HG03439 (cell line): ENCODE measurements around the gene TMEM126B.
"Not testable (repeated sequence)": the region's sequence is repeated elsewhere in the genome, so short reads cannot be mapped to it uniquely, and the experiment has no call there.

Experiments
- ATAC-seq: cut with Tn5 transposase; IDR thresholded peaks from one replicate; pipeline ENCODE4 v1.9.1; 2021; ENCODE audit warnings: mild to moderate bottlenecking, moderate library complexity; ENCODE audit not compliant: unreplicated experiment

TMEM126B gene

GRCh38 chr11:85647078-85647477, 18.7 kb downstream of the TMEM126B start:
- ATAC-seq: peak; percentile 6

DNA sequence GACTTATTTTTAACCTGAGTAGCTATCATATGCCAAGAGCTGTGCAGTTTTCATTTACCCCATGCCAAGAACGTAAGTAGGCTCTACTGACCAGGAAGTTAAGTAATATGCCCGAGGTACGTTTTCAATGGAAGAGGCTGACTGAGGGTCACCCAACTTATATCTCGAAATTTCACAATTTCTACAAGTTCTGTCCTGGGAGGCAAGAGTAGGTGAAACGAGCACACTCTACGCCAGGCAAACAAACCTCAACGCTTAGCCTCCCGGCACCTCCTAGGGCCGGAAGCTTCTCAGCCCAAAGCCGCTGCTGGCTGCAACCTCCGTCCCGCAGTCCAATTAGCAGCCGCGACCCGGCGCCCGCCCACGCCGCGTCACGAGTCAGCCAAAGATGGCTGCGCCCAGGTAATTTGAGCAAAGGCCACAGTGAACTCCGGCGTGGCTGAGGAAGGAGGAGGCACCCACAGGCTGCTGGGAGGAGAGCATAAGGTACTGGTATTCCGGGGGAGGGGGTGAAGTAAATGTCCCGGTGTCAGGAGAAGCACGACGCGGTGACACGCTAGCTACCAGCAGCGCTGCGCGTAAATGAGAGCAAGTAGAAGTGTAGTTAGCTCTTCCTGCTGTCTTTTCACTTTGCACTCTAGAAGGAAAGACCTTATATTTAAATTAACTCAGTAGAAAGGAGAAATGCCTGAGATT, 19.4 kb downstream of the TMEM126B start, which contains the start of gene TMEM126A:
TSS of gene TMEM126A (plus strand) at position 364 of the 696 bp plus-strand sequence. CDS start 2,289 bp downstream, outside the sequence.
- ATAC-seq: peak; percentile 99

GRCh38 chr11:85651118-85651517, 22.7 kb downstream of the TMEM126B start:
- ATAC-seq: no peak

DNA sequence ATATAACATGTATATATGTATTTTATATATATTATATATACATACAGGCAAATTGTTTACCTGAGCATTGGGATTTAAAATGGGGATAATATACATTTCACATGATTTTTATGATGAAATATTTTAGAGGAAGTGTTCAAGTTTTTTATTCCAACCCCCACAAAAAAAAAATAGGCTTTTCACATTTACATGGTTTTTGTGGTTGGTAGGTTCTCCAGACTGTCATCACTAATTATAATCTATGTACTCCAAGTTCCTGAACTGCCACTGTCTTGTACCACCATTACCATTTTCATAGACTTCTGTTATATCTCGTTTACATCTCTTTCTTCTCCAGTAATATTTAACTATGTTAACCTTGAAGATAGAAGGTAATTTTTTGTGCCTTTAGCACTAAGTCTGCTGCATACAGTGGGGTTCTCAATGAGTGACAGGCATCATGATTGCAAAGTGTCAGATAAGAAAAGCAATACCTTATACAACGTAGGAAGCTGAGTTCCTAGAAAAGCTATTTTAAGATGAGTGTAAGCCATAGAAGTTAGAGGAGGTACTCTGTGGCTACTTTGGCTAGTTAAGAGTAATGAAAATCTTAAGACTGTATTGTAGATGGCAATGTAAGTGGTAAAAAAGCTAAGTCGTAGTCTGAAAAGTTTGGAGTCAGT, 24.5 kb downstream of the TMEM126B start:
- ATAC-seq: no peak

DNA sequence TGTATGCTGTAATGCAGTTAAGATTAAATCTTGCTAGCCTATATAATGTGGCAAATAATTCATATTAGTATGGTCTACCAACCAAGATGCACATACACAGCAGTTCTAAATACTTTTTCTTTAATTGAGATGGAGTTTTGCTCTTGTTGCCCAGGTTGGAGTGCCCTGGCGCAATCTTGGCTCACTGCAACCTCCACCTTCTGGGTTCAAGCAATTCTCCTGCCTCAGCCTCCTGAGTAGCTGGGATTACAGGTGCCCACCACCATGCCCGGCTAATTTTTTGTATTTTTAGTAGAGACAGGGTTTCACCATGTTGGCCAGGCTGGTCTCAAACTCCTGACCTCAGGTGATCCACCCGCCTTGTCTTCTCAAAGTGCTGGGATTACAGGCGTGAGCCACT, 25.9 kb downstream of the TMEM126B start:
- not testable (repeated sequence) for ATAC-seq

DNA sequence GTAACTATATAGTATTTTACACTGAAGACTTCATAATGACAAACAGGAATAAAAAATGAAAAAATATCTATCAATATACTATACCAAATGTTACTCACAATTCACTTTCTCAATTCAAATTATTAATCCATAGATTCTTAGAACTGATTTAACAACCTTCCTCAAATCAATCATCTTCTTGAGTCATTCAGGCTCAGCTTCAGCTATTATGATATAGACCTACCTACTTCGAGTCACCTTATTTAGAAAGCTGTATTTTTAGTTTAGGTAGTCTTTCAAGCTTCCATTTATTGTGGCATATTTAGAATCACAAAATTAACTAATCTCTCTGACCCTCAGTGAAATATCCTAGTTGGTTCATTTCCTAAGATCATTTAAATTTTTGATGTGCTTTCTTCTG, 28.4 kb downstream of the TMEM126B start:
- no peak for ATAC-seq

DNA sequence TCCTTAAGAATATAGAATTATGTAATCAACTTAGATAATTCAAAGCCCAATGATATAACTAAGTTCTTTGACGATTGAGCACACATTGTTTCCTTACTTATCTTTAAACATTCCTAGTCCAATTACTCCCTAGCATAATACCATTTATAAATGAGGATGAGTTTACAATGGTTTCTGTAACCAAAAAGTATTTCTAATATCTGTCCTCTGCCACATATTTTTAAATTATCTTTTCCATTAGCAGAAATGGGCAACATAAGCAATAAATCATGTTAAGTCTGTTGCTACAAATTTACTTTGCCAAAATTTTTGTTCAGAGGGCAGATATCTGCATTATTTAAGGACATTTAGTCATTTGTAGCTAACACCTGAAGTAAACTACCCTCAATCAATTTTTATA, 29.8 kb downstream of the TMEM126B start:
- ATAC-seq: no peak

DNA sequence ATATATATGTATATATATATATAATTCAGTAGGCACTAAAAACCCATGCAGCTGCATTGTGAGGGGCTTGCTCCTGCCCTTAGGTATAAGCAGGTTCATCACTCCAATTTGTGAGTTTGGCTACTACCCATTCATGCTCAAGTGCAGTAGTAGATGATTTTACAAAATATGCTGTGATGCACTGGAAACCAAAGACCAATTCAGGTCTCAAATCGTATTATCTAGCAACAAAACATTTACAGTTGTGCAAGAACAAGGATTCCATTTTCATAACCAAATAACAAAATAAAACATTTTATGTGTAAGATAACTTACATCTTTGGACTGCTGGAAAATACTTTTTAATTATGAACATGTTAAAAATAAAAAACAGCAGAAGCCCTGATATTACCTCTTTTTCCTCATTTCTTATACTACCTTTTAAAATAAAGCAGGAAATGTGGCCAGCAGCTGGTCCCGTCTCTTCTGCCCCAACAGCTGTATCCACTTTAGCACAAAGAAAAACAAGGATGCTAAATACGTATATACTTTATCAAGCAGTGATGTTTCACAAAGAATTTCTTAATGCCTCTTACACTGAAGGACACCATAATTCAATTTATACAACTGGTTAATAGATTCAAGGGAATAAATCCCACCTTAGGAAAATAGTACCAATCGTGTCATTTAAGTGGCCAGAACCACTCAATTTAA, 33.7 kb downstream of the TMEM126B start:
- ATAC-seq: no peak

- ATAC-seq: no peak
These were observed 34.8 kb downstream of the TMEM126B start for GRCh38 chr11:85663080-85663752.

DNA sequence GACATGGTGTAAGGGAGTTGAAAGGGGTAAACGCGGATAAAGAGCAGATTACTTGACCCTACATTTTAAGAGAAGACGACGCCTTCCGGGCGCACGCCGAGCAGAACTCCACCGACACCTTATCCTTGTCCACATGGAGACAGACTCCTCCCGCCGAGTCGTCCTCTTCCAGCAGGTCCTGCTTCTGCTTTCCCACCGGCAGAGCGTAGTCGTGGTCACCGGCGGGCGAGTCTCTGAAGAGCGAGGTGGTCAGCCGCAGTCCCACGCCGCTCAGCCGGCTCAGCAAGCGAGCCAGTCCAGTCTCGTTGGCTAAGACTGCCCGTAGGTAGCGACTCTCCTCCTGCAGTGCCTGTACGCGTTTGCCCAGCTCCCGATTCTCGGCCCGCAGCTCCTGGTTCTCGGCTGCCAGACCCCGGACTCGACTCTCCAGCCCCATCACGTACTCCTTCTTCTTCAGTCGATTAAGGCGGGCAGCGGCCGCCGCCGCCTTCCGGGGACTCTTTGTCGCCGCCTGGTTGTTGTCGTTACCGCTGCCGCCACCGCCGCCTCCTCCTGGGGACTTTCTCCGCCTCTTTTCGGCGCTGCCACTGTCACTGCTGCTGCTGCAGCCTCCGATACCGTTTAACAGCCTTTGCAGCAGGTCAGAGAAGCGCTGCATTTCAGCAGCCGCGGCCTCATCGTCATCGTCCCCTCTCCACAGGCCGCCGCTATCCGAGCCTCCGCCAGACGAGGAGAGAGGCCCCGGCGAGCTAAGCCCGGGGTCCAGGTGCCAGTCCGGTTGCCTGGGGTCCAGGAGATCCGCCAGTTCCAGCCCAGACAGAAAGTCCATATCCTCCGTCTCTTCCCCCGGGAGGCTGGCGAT, 35.6 kb downstream of the TMEM126B start:
- ATAC-seq: peak; percentile 76

- peak; percentile 94 for ATAC-seq
These were observed 36.5 kb downstream of the TMEM126B start, which contains the start of gene CREBZF for GRCh38 chr11:85664615-85665481. CREBZF (minus strand) TSS chr11:85665129; CDS start chr11:85664875, 254 bp downstream.

DNA sequence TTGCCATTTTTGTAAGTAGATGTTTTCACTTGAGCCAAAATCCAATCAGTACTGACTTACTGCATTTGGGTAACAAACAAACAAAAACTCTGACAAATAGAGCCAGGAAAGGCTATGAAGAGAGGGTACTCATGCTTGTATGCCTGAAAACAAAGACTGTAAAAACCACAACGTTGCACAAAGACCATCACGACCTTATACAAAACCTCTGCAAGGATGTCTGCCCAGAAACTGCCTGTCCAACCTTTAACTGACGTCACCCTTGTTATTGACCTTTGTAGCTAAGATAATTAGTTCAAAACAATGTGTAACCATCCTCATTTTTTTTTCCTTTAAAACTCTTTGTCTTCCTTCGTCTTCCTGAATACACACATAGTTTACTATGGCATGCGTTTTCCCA, 37.3 kb downstream of the TMEM126B start:
- no peak for ATAC-seq

DNA sequence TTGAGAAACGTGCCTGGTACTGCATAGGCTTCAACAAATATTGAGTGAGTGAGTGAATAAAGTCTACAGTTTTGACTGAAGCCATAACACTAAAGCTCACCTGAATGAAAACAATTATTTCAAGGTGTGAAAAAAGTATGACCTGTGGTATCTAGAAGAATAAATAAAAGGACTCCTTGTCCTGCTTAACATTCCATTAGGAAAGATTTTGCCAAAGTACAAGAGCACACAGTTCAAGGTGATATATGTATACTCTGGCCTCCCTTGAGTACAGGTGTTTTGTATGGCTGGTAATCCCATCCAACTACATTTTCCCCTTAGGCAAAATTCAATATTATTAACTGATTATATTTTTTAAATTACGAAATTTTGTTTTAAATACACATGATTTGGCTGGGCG, 38.3 kb downstream of the TMEM126B start:
- no peak for ATAC-seq

GRCh38 chr11:85668157-85668556, 39.8 kb downstream of the TMEM126B start:
- no peak for ATAC-seq

DNA sequence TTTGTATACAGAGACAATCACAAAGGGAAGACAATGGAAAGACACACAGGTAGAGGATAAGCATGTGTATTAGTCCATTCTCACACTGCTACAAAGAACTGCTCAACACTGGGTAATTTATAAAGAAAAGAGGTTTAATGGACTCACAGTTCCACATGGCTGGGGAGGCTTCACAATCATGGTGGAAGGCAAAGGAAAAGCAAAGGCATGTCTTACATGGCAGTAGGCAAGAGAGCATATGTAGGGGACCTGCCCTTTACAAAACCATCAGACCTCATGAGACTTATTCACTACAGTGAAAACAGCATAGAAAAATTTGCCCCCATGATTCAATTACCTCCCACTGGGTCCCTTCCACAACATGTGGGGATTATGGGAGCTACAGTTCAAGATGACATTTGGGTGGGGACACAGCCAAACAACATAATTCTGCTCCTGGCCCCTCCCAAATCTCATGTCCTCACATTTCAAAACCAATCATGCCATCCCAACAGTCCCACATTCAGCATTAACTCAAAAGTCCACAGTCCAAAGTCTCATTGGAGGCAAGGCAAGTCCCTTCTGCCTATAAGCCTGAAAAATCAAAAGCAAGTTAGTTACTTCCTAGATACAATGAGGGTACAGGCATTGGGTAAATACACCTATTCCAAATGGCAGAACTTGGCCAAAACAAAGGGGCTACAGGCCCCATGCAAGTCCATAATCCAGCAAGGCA, 42.7 kb downstream of the TMEM126B start:
- not testable (repeated sequence) for ATAC-seq

- no peak for ATAC-seq
These were observed 43.9 kb downstream of the TMEM126B start for GRCh38 chr11:85672105-85672902.

GRCh38 chr11:85673393-85673792, 45.0 kb downstream of the TMEM126B start:
- no peak for ATAC-seq

DNA sequence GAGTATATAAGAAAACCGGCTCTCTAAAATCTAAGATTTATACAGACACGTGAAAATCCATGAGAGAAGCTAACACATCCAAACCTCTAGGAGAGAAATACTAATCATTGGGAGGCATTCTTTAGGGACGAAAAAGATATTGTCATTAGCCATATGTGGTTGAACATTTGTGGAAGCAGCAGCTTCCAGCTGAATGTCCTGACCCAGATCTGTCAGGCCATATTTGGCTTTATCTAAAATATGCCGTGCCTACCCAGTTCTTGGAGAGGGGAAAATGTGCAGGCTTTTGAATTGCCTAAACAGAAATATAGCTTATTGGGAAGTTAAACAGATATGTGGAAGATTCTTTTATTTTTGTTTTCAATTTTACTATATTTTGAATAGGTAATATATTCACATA, 51.2 kb downstream of the TMEM126B start:
- no peak for ATAC-seq
